ENCODE data around the gene MRGPRG. TPM values are rescaled to one million over a fixed set of nuclear protein-coding genes. Genes with fewer than 3 reads are reported as not detected.

The MRGPRG gene
- total and polyA plus RNA-seq, 11 donors, result not detected

GRCh38 chr11:3192511-3193372 lies 25.9 kb downstream of the MRGPRG start:
- Histone ChIP-seq H3K9me3 (no peaks in the 10 kb centered on the region), H3K4me1 (peaks cover 0 to 3% (median 0%) of the 10 kb centered on the region in 12 donors), H3K27me3 (peaks cover 0 to 12% (median 0%) of the 10 kb centered on the region in 9 donors), H3K27ac (no peak overlapping the region), H3K4me3 (no peak overlapping the region), H3K36me3 (no peaks in the 10 kb centered on the region)
- no peak for ATAC-seq
- intact Hi-C loops (cut with DNase I), result no loop called here
- TF ChIP-seq CTCF (IDR thresholded peaks at IDR 0.05), result no peak
- no peak for TF ChIP-seq POLR2A (IDR thresholded peaks at IDR 0.05)
- peak in 1 of 5 donors; percentile 18 for DNase-seq
- WGBS, 4 donors, result 84 to 92% (median 89%) methylated on average over 12 to 14 of the region's 14 CpGs

- H3K36me3 ChIP-seq, result no peaks in the 10 kb centered on the region
- H3K27ac ChIP-seq, result no peak overlapping the region
- peaks cover 0 to 3% (median 0%) of the 10 kb centered on the region in 9 donors for H3K27me3 ChIP-seq
- TF ChIP-seq CTCF (IDR thresholded peaks at IDR 0.05) (no peak), POLR2A (IDR thresholded peaks at IDR 0.05) (no peak)
- DNase-seq (peak in 1 of 5 donors; percentile 13), ATAC-seq (no peak)
- H3K9me3 ChIP-seq, result no peaks in the 10 kb centered on the region
- peaks cover 0 to 3% (median 0%) of the 10 kb centered on the region in 12 donors for H3K4me1 ChIP-seq
- no peak overlapping the region for H3K4me3 ChIP-seq
- 90 to 96% (median 93%) methylated on average over 19 of the region's 19 CpGs for whole genome bisulfite sequencing, 4 donors
- intact Hi-C loops (cut with DNase I), result no loop called here
Measured at GRCh38 chr11:3191586-3192324, 26.9 kb downstream of the MRGPRG start.

- Histone ChIP-seq H3K9me3 (no peaks in the 10 kb centered on the region), H3K27me3 (no peaks in the 10 kb centered on the region), H3K4me3 (no peak overlapping the region), H3K4me1 (no peaks in the 10 kb centered on the region), H3K27ac (no peak overlapping the region), H3K36me3 (no peaks in the 10 kb centered on the region)
- 81 to 90% (median 87%) methylated on average over 5 to 6 of the region's 6 CpGs for WGBS, 4 donors
- TF ChIP-seq POLR2A (IDR thresholded peaks at IDR 0.05), result no peak
- TF ChIP-seq CTCF (IDR thresholded peaks at IDR 0.05), result no peak
- DNase-seq, result no peak
- ATAC-seq, result no peak
- intact Hi-C loops (cut with DNase I), result no loop called here
Measured at GRCh38 chr11:3190600-3190999, 28.0 kb downstream of the MRGPRG start.

Measured in heart left ventricle (tissue), 16 donors.